ENCODE measurements around the gene SEC16B. TPM values are rescaled to one million over a fixed set of nuclear protein-coding genes. Genes with fewer than 3 reads are reported as not detected.

Gene SEC16B
- total RNA-seq, 1 donor from 2014 or later, result not detected

DNA sequence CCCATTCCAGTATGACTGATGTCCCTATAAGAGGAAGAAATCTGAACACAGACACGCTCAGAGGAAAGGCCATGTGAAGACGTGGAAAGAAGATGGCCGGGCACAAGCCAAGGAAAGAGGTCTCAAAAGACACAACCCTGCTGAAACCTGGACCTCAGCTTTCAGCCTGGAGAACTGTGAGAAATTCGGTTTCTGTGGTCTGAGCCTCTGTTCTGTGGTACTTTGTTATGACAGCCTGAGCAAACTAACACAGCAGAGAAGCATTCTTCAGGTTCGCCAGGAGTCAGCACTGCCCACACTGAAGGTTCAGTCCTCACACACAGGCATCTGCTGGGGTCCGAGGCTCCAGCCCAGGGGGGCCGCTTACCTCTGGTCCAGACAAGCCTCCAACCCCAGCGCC, 37.7 kb downstream of the SEC16B start:
- H3K4me3 Mint-ChIP-seq, result no peak overlapping the region
- intact Hi-C loops (cut with micrococcal nuclease), result no loop called here
- no peaks in the 10 kb centered on the region for H3K36me3 Mint-ChIP-seq (ENCODE audit: low read depth)
- H3K4me1 Mint-ChIP-seq (ENCODE audit: low read depth), result no peaks in the 10 kb centered on the region
- DNase-seq (ENCODE audit: low spot score), result no peak
- no peaks in the 10 kb centered on the region for H3K9me3 Mint-ChIP-seq
- no peak overlapping the region for H3K27ac Mint-ChIP-seq
- H3K27me3 Mint-ChIP-seq (ENCODE audit: insufficient read depth), result no peaks in the 10 kb centered on the region

DNA sequence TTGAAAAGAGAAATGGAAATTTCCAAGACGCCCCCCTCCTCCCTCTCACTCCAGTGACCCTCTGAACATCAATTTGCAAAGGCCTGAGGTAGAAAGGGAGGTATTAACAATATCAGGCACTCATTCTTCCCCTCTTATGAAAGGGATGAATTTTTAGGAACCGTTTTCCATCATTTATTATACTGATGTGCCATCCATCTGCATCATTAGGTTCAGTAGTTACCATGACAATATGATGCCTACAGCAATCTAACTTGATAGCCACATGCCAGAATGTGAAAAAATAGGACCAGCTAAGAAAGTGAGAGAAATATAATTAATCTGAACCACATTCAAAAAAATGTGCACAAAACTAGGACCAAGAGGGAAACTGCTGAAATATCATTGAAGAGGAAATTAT, 40.9 kb downstream of the SEC16B start:
- no peak overlapping the region for H3K27ac Mint-ChIP-seq
- intact Hi-C loops (cut with micrococcal nuclease), result no loop called here
- no peaks in the 10 kb centered on the region for H3K4me1 Mint-ChIP-seq (ENCODE audit: low read depth)

DNA sequence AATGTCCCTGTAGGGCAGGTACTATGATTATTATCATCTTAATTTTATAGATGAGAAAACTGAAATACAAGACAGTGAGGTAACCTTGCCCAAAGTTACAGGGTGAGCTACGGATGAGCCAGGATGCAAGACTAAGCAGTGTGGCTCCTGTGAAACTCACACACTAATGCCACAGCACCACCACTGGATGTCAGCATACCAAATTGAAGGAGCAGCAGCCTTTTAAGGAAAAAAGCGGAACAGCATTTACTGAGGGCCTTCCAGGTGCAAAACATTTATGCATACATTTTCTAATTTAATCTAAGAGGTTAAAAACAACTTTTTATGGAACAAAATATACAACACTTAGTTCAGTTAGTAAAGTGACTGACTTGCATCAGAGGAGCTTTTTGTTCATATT, 41.7 kb downstream of the SEC16B start:
- no peaks in the 10 kb centered on the region for H3K27me3 Mint-ChIP-seq (ENCODE audit: insufficient read depth)
- H3K27ac Mint-ChIP-seq, result no peak overlapping the region
- H3K36me3 Mint-ChIP-seq (ENCODE audit: low read depth), result no peaks in the 10 kb centered on the region
- H3K4me1 Mint-ChIP-seq (ENCODE audit: low read depth), result no peaks in the 10 kb centered on the region
- H3K4me3 Mint-ChIP-seq, result no peak overlapping the region
- no peak for DNase-seq (ENCODE audit: low spot score)
- no peaks in the 10 kb centered on the region for H3K9me3 Mint-ChIP-seq
- intact Hi-C loops (cut with micrococcal nuclease), result no loop called here

More for the DNA sequence above, 40.9 kb downstream of the SEC16B start:
- Mint-ChIP-seq H3K27me3 (ENCODE audit: insufficient read depth) (no peaks in the 10 kb centered on the region), H3K4me3 (no peak overlapping the region), H3K36me3 (ENCODE audit: low read depth) (no peaks in the 10 kb centered on the region), H3K9me3 (no peaks in the 10 kb centered on the region)
- no peak for DNase-seq (ENCODE audit: low spot score)

DNA sequence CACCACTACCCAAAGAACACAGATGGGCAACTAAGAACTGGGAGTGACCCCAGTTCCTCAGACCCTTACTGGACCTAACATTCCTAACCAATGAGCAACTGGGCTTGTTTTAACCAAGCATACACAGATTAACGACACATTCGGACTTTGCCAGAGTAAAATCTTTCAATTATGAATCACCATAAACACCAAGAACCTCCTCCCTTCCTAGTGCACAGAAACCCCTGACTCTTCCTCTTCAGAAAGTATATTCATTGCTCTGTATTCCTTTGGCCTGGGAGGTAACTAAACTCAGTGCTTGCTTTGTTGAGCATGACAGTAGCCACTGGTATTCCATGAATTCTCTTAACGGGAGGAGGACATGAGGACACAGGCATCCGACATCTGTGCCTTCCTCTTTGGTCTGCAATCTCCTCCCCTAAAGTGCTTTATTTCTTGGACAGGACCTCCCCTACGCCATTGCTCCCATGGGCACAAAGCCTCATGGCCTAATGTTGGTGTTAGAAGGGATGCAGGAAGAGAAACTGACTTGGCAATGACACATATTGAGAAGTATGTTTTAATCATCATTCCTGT, 42.7 kb downstream of the SEC16B start:
- no peak overlapping the region for H3K4me3 Mint-ChIP-seq
- intact Hi-C loops (cut with micrococcal nuclease), result no loop called here
- H3K27ac Mint-ChIP-seq, result no peak overlapping the region
- no peak for DNase-seq (ENCODE audit: low spot score)
- no peaks in the 10 kb centered on the region for H3K9me3 Mint-ChIP-seq
- H3K36me3 Mint-ChIP-seq (ENCODE audit: low read depth), result no peaks in the 10 kb centered on the region
- H3K4me1 Mint-ChIP-seq (ENCODE audit: low read depth), result no peaks in the 10 kb centered on the region
- no peaks in the 10 kb centered on the region for H3K27me3 Mint-ChIP-seq (ENCODE audit: insufficient read depth)

DNA sequence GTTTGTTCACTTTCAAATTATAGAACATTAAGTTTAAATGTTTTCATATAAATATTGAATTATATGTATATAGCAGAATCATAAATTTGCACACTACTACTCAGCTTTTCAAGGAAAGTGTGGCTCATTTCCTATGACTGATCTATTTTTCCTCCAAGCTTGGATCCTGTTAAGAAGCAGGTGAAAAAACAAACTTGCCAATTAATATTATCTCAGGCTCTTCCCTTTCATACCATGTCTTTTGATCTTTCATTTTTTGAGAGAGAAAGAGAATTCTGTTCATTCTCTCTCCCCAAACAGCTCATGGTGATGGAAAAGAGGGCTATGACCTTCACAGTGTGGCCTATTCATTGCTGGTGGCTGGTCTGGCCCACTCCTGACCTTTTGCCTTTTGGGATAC, 43.7 kb downstream of the SEC16B start:
- Mint-ChIP-seq H3K36me3 (ENCODE audit: low read depth) (no peaks in the 10 kb centered on the region), H3K27ac (no peak overlapping the region), H3K4me3 (no peak overlapping the region), H3K4me1 (ENCODE audit: low read depth) (no peaks in the 10 kb centered on the region), H3K27me3 (ENCODE audit: insufficient read depth) (no peaks in the 10 kb centered on the region), H3K9me3 (no peaks in the 10 kb centered on the region)
- intact Hi-C loops (cut with micrococcal nuclease), result no loop called here
- no peak for DNase-seq (ENCODE audit: low spot score)

DNA sequence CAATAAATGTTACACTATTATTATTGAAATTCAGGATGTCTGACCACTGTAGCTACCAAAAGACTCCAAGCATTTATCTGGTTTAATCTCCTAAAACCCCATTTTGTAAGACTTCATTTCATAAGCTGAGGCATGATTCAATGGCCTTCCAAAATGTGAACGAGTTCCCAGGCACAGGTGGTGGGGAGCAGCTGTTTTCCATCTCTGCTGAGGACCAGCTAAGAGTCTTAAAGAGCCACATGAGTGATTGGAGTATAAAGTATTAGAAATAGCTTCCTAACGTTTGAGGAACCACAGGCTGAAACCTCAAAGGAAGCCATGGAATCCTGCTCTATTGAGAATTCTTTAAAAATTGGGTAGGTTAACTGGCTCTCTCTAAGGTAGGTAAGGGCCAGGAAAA, 44.9 kb downstream of the SEC16B start:
- H3K27ac Mint-ChIP-seq, result no peak overlapping the region
- H3K9me3 Mint-ChIP-seq, result no peaks in the 10 kb centered on the region
- H3K4me3 Mint-ChIP-seq, result no peak overlapping the region
- H3K36me3 Mint-ChIP-seq (ENCODE audit: low read depth), result no peaks in the 10 kb centered on the region
- no peak for DNase-seq (ENCODE audit: low spot score)
- H3K4me1 Mint-ChIP-seq (ENCODE audit: low read depth), result no peaks in the 10 kb centered on the region
- intact Hi-C loops (cut with micrococcal nuclease), result no loop called here
- H3K27me3 Mint-ChIP-seq (ENCODE audit: insufficient read depth), result no peaks in the 10 kb centered on the region

DNA sequence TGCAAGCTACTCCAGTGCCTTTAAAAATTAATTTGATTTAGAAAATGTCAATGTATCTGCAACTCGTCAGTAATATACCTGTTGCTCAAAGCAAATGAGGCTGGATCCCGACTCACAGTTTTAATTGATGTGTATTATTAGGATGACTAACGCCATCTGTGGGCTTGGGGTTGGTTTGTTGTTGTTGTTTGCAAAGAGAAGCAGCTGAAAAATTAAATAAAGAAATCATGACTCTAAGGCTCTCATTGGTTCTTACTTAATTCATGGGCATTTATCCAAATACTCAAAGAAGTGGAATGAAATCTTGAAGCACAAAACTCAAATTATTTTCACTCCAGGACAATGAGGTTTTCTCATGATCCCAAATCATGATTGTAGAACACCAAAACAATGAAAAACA, 46.4 kb downstream of the SEC16B start:
- Mint-ChIP-seq H3K9me3 (no peaks in the 10 kb centered on the region), H3K27me3 (ENCODE audit: insufficient read depth) (no peaks in the 10 kb centered on the region), H3K27ac (no peak overlapping the region), H3K36me3 (ENCODE audit: low read depth) (no peaks in the 10 kb centered on the region), H3K4me3 (no peak overlapping the region), H3K4me1 (ENCODE audit: low read depth) (no peaks in the 10 kb centered on the region)
- DNase-seq (ENCODE audit: low spot score), result no peak
- intact Hi-C loops (cut with micrococcal nuclease), result no loop called here

DNA sequence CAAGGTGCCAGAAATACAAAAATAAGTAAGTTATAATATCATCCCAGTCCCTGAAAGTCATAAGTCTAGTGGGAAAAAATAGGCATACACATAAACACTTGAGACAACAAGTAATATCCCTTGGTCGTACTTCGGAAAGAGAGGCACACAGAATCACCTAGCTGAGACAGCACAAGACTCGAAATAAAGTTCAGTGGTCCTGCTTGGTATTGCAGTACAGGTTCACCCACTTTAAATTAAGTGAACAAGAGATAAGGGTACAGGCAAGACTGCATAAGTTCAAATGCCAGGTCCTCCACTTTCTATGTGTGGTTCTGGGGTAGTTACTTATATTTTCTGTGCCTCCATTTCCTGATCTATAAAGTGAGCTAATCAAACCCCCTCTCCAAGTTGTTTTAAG, 47.6 kb downstream of the SEC16B start:
- no peaks in the 10 kb centered on the region for H3K27me3 Mint-ChIP-seq (ENCODE audit: insufficient read depth)
- H3K4me1 Mint-ChIP-seq (ENCODE audit: low read depth), result no peaks in the 10 kb centered on the region
- DNase-seq (ENCODE audit: low spot score), result no peak
- no peak overlapping the region for H3K4me3 Mint-ChIP-seq
- H3K27ac Mint-ChIP-seq, result no peak overlapping the region
- no peaks in the 10 kb centered on the region for H3K36me3 Mint-ChIP-seq (ENCODE audit: low read depth)
- H3K9me3 Mint-ChIP-seq, result no peaks in the 10 kb centered on the region
- intact Hi-C loops (cut with micrococcal nuclease), result no loop called here

DNA sequence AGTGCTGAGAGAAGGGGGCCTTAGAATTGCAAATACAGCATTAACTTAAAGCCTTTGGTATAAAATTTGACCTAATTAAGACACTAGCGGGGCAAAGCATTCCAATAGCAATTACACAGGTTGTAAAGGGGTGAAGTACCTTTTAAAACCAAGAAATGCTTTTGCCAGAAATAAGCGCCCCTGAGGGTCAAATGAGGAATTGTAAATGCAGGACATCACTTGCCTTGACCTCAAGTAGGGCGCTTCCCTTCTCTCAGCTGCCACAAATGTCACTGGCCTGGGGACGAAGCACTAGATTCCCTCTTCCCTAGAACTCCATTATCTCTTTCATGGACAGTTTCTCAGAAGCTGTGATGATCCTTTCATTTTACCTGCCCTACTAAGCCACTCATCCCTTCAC, 48.3 kb downstream of the SEC16B start:
- no peak for DNase-seq (ENCODE audit: low spot score)
- Mint-ChIP-seq H3K4me1 (ENCODE audit: low read depth) (no peaks in the 10 kb centered on the region), H3K4me3 (no peak overlapping the region), H3K9me3 (no peaks in the 10 kb centered on the region), H3K27me3 (ENCODE audit: insufficient read depth) (no peaks in the 10 kb centered on the region), H3K36me3 (ENCODE audit: low read depth) (no peaks in the 10 kb centered on the region), H3K27ac (no peak overlapping the region)
- intact Hi-C loops (cut with micrococcal nuclease), result no loop called here

DNA sequence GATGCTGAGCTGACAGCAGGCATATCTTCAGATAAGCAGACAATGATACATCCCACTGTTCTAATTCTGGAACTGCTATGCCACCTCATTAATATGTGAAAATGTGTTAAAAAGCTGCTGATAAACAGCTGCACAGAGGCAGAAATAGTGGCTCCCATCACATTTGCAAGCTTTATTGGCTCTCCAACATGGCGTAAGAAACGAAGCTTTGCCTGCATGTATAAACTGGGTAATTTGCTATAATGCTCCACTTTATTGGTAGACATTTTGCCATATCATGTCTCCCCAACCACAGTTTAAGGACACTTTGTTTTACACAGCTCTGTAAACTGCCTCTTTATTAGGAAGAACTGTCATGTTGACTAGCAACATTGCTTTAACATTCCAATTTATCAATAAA, 49.8 kb downstream of the SEC16B start:
- Mint-ChIP-seq H3K36me3 (ENCODE audit: low read depth) (no peaks in the 10 kb centered on the region), H3K27me3 (ENCODE audit: insufficient read depth) (no peaks in the 10 kb centered on the region), H3K4me3 (no peak overlapping the region)

DNA sequence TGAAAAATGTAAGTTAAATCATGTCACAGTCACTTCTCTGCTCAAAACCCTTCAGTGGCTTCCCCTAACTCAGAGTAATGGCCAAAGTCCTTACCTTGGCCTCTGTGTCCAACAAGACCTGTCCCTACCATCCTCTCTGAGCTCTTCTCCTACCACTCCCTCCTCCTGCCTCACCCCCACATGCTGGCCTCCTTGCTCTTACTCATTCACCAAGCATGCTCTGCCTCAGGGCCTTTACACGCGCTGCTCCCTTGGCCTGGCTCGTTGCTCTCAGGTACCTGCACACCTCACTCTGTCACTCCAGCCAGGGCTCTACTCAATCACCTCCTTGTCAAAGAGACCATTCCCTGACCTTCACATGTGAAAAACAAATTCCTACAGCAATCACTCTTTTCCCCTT, 54.2 kb downstream of the SEC16B start:
- Mint-ChIP-seq H3K9me3 (no peaks in the 10 kb centered on the region), H3K27me3 (ENCODE audit: insufficient read depth) (no peaks in the 10 kb centered on the region)

More for the DNA sequence above, 49.8 kb downstream of the SEC16B start:
- intact Hi-C loops (cut with micrococcal nuclease), result no loop called here
- no peak for DNase-seq (ENCODE audit: low spot score)
- H3K4me1 Mint-ChIP-seq (ENCODE audit: low read depth), result no peaks in the 10 kb centered on the region
- no peaks in the 10 kb centered on the region for H3K9me3 Mint-ChIP-seq
- H3K27ac Mint-ChIP-seq, result no peak overlapping the region

DNA sequence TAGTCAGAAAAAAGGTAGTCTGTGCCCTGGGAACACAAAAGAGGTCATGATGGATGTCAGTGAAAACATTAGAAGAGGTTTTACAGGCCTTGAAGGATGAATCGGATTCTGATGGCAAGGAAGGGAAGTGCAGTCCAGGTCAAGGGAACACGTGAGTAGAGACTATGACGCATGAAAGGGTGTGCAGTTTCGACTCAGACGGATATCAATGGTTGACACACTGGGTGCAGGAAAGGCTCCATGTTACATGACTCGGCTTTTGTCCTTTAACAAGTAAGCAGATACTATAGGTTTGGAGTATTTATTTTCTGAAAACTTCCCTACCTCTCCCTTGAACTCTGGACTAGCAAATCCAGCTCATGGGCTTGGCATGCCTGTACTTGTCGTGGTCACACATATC, 55.3 kb downstream of the SEC16B start:
- intact Hi-C loops (cut with micrococcal nuclease), result no loop called here
- Mint-ChIP-seq H3K27me3 (ENCODE audit: insufficient read depth) (peaks cover 2% of the 10 kb centered on the region), H3K4me3 (no peak overlapping the region), H3K27ac (no peak overlapping the region), H3K36me3 (ENCODE audit: low read depth) (no peaks in the 10 kb centered on the region), H3K4me1 (ENCODE audit: low read depth) (no peaks in the 10 kb centered on the region), H3K9me3 (peaks cover 4% of the 10 kb centered on the region)
- no peak for DNase-seq (ENCODE audit: low spot score)

More for the DNA sequence above, 54.2 kb downstream of the SEC16B start:
- no peak overlapping the region for H3K4me3 Mint-ChIP-seq
- no peak overlapping the region for H3K27ac Mint-ChIP-seq
- no peaks in the 10 kb centered on the region for H3K36me3 Mint-ChIP-seq (ENCODE audit: low read depth)
- intact Hi-C loops (cut with micrococcal nuclease), result no loop called here
- H3K4me1 Mint-ChIP-seq (ENCODE audit: low read depth), result no peaks in the 10 kb centered on the region
- no peak for DNase-seq (ENCODE audit: low spot score)

DNA sequence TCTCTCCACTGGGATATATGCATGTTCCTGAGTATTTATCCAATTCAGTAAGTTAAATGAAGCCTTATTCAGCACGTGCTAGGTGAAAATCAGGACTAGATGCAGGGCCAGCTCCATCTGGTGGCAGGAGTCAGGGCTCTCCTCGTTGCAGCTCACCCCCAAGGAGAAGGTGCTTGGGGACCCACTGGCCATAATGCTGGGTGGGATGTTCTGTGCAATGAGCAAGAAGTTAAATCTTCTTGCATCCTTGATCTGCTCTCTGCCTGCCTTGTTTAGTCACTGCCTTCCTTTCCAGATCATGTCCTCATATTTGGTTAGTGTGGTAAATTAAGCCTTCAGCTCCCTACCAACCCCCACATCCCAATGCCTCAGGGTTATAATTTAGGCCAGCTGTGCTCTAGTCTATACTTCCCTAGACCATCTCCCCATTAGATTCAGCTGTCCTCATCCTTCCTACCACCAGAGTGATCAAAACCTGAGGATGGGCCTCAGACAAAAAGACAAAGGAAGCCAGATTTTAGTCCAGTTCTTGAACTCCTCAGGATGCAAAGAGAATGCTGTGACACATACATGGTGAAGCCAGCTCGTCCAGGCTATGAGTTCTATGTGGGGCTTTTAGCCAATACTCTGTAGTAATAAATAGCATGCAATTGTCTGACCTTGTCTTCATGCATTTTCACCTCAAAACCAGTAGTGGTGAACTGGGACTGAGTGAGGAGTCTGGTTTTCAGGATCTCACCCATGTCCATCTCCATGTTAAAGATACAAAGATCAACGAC, 55.9 kb downstream of the SEC16B start:
- Mint-ChIP-seq H3K27me3 (ENCODE audit: insufficient read depth) (peaks cover 2% of the 10 kb centered on the region), H3K9me3 (peaks cover 4% of the 10 kb centered on the region), H3K36me3 (ENCODE audit: low read depth) (no peaks in the 10 kb centered on the region), H3K4me1 (ENCODE audit: low read depth) (no peaks in the 10 kb centered on the region), H3K4me3 (no peak overlapping the region), H3K27ac (no peak overlapping the region)
- intact Hi-C loops (cut with micrococcal nuclease), result no loop called here
- DNase-seq (ENCODE audit: low spot score), result no peak

DNA sequence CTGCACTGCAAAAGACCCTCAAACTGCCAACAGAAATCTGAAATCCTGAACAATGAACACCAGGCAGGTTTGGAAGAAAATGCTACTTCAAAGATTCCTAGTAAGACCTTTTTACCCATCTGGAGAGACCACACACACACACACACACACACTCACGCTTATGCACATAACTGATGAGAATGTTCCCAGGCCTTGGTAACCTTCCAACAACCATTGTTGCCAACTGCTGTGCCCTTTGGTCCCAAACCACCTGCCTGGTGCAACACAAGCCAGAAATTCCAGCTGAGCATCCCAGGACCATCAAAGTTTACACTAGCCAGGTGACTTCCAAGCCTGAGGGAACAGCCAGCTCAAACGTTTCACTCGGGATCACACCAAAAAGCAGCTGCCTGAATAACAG, 56.9 kb downstream of the SEC16B start:
- Mint-ChIP-seq H3K27ac (no peak overlapping the region), H3K27me3 (ENCODE audit: insufficient read depth) (peaks cover 2% of the 10 kb centered on the region), H3K4me3 (no peak overlapping the region), H3K4me1 (ENCODE audit: low read depth) (no peaks in the 10 kb centered on the region), H3K9me3 (peaks cover 4% of the 10 kb centered on the region), H3K36me3 (ENCODE audit: low read depth) (no peaks in the 10 kb centered on the region)
- DNase-seq (ENCODE audit: low spot score), result no peak
- intact Hi-C loops (cut with micrococcal nuclease), result no loop called here
